Activated CD8-positive, alpha-beta memory T cell treated with anti-CD3 and anti-CD28 coated beads, Interleukin-2, amount 50 U/mL, for 1 hour (primary cell): ENCODE measurements around the gene HMBS.
"Not testable (repeated sequence)": the region's sequence is repeated elsewhere in the genome, so short reads cannot be mapped to it uniquely, and the experiment has no call there.

Source experiments
- DNase-seq: peaks from one replicate; pipeline ENCODE4 v3.0.0-alpha.2; 2020; ENCODE audit errors: extremely low read depth

Gene HMBS

DNA sequence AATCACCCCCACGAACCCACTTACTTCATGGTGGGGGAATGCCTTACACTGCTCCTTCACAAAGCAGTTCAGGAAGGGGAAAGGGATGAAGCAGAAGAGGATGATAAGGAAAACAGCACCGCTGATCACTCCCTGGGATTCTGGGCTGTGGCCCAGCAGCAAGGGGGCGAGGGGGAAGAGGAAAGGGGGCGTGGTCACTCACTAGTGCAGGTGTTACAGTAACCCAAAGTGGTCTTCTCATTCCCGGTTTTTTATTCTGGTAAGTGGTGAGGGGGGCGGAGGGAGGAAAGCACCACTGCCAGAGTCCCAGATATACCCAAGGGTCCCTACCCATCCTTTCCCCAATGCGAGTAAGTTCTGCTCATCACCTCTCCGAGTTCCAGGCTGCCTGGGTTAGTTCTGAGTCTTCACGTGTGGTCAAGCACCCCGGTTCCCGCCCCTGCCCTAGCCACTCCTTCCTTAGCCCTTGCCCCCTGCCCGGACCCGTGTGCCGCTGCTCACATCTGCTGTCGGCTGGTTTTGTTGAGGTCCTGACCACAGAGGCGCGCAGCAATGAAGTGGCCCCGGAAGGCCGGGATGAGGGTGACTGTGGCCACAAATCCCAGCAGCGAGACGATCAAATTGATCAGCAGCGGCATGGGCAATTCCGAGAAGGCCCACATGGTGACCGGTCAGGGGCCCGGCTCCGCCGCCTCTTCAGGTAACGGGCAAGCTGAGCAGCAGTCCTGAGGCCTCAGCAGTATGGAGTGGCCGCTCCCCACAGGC is 16.5 kb downstream of the HMBS start:
- no peak for DNase-seq

DNA sequence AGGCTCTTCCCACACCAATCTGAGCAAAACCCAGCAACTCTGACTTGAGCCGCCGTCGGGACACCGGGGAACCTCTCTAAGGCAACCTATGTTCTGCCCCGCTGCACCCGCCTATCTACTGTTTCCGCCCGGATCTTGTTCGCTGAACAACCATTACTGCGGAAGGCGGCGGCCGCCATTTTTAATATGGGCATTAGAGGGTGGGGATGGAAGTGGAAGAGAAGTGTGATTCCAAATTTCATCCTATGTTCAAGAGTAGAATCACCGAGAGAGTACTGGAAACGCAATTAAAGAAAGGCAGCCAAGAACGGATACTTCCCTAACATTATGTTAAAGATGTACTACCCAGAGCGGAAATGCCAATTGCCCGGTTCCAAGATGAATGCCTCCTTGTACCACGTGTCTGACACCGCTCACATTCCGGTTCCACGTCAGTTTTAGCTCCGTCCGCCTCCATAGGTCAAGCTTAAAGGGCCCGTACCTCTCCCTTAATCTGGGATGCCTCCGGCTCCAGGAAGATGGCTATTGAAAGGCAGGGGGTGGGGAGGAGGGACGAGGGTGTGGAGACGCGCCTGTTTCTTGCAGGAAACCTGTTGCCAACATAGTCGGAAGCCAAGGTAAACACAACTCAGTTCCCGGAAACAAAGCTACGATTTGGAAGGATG is 17.2 kb downstream of the HMBS start, which contains the start of gene DPAGT1:
Gene DPAGT1 (minus strand): TSS at position 95 of the 665 bp plus-strand sequence. CDS start 198 bp downstream, outside the sequence.
- peak; percentile 59 for DNase-seq

DNA sequence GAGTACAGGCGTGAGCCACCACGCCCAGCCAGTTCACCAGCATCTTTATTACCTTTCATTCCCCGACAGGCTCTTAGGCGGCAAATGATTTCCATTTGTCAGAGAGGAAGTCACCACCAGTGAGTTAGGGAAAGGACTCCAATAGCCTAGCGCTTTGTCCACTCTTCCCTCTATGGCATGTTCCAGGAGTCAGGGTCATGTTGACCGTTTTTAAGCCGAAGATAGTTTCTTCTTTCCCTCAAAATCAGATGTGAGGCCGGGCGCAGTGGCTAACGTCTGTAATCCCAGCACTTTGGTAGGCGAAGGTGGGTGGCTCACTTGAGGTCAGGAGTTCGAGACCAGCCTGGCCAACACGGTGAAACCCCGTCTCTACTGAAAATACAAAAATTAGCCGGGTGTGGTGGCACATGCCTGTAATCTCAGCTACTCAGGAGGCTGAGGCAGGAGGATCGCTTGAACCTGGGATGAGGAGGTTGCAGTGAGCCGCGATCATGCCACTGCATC is 18.5 kb downstream of the HMBS start:
- DNase-seq = not testable (repeated sequence)

DNA sequence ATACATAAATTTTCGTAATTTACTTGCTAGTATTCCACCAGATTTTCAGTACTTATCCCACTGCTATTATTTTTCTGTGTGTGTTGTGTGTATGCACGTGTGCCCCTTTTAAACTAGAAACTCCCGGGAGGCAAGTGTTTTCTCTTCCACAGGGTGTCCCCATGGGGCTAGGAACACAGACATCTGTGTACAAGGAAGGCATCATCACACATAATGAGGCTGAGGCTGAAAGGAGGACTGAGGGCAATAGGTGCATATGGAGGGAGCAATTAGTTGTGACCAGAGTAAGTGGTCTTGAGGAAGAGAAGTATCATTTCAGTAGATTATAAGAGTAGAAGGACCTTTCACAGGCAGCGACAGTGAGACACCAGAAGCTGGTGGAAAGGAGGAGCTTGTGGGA is 19.1 kb downstream of the HMBS start:
- DNase-seq = no peak

DNA sequence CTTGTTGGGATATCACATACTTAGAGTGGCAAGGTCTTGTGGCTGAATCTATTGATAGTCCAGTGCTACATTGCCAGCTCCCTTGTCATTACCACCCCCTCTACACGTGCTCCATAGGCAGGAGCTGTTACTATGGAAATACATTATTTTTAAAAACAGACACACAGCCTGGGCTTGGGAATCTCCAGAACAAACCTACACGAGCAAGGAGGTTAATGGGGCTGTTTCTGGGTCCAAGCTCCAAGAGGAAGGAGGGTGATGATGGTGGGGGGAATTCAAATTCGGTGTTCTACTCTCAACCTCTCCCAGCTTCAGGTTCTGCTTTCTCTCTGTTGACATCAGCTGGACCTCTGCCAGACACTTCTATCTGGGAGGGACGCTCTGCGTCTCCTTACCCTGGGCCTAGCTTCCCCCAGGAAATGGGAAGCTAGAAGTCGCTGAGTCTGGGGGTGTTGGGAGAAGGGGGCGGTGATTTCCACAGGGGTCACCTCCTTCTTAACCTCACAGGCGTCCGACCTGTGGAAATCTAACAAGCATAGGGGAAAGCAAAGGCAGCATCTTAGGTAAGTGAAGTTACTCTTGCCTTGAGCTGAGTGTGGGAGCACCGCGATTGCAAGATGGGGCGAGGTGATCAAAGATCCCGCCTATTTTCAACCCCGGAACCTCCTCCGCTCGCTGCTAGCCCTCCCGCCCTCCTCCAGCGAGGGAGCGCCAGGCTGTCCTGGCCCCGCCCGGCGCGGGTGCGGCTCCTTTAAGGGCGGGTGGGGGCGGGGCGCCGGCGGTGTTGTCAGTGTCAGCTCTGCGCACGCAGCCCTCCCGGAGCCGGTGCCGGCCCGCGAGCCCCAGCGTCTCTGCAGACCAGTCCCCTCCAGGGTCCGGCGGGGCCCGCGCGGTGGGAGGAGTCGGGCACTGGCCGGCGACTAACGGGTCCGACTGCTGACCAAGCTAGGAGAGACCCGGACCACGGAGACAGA is 22.2 kb downstream of the HMBS start, which contains the start of gene C2CD2L:
Gene C2CD2L (plus strand): TSS at position 781 of the 974 bp plus-strand sequence. CDS start 398 bp downstream, outside the sequence.
- peak; percentile 61 for DNase-seq

DNA sequence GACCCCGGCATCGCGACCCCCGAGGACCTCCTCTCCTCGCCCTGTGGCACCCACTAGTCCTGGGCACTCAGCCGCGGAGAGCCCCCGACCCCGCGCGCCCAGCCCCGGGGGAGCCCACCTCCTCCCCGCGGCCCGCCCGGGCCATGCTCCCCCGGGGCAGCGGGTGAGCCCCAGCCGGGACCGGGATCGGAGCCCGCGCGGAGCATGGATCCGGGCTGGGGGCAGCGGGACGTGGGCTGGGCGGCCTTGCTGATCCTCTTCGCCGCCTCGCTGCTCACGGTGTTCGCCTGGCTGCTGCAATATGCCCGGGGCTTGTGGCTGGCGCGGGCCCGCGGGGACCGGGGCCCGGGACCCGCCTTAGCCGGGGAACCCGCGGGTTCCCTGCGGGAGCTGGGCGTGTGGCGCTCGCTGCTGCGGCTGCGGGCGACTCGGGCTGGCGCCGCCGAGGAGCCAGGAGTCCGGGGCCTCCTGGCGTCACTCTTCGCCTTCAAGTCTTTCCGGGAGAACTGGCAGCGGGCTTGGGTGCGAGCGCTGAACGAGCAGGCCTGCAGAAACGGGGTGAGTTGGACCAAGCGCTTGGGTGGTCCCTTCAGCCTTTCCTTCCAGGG is 23.0 kb downstream of the HMBS start:
- DNase-seq = no peak

DNA sequence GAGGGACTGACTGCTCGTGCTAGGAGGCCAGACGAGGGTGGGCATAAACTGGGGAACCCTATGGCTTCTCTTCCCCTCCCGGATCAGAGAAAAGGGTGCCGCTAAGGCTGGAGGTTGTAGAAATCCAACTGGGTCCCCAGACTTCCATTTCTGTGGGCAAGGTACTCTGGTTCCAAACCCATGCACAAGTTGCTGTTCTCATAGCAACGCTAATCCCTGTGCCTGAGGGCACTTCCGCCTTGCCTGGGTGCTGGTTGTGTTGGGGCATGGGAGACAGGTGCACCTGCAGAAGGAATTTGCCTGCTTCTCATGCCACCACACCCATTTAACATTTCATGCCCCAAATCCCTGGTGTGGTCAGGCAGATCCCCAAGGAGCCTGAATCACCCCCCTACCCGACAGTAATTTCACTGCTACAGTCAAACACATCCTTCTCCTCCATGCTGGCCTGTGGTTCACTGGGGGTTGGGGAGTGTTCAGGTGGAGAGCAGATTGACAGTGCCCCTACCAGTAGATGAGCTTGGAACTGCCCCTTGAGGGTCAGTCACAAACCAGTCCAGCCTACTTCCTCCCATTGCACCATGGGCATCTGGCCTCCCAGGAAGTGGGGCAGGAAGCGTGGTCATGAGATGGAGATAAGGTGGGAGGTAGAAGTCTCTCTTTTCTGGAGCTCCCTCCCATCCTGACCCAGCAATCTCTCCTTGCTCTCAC is 23.6 kb downstream of the HMBS start:
- no peak for DNase-seq

DNA sequence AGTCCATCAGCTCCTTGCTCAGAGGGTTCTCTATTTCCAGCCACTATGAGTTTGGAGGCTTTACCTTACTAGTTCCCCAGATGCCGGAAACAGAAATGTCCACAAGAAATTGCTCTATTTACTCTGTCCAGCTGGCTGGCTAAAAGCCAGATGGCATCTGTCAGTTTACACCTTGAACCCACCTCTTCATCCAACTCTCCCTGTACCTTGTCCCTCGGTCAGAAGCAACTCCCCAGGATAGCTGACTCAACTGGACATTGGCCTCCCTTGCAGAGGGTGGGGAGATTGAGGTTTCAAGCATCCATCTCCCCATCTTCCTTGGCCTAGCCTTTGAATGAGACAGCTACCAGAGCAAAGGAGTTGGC is 24.2 kb downstream of the HMBS start:
- no peak for DNase-seq

DNA sequence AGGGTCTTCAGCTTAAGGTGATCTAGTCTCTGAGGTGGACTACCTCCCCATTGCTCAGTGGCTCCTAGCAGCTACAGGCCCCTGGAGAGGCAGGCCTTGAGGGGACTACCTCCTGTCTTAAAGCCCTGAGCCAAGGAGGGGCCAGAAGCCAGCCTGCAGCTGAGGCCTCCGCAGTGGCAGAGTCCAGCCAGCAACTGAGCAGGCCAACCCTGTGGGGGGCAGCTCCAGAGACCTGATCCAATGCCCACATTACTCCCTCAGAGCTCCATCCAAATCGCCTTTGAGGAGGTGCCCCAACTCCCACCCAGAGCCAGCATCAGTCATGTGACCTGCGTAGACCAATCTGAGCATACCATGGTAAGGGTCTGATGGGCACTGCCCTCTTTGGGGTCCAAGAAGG is 25.2 kb downstream of the HMBS start:
- DNase-seq = no peak

DNA sequence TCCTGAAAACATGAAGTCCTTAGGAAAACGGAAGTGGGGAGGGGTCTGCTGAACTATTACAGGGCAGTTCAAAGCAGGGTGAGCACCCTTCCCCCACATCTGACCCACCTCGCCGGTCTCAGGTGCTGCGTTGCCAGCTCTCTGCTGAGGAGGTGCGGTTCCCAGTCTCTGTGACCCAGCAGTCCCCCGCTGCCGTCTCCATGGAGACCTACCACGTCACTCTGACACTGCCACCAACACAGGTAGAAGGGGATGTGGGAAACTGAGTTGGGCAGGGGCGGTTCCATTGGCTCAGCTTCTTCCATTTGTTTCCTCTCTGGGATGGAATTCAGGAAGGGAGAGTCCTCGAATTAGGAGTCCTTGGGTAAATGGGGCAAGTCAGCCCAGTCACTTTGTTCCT is 25.8 kb downstream of the HMBS start:
- no peak for DNase-seq

DNA sequence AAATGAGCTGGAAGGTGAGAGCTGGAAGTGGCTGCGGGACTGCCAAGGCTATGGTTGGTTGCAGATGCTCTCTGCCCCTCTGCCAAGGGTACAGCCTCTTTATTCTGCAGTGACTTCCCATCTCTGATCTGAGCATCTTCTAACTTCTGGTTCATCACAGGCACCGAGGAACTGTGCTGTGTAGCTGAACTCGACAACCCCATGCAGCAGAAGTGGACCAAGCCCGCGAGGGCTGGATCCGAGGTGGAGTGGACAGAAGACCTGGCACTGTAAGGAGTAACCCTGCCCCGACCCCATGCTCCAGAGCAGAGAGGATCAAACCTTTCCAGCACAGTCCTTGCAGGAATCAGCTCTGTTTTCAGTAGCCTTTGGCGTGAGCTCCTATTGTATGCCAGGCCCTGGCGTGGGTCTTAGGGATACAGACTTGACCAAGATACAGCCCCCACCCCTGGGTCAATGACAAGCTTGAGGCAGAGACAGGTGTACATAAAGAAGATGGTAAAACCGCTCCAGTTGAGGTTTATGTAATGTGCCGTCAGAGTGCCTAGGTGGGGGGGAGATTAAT is 26.8 kb downstream of the HMBS start:
- DNase-seq = no peak

DNA sequence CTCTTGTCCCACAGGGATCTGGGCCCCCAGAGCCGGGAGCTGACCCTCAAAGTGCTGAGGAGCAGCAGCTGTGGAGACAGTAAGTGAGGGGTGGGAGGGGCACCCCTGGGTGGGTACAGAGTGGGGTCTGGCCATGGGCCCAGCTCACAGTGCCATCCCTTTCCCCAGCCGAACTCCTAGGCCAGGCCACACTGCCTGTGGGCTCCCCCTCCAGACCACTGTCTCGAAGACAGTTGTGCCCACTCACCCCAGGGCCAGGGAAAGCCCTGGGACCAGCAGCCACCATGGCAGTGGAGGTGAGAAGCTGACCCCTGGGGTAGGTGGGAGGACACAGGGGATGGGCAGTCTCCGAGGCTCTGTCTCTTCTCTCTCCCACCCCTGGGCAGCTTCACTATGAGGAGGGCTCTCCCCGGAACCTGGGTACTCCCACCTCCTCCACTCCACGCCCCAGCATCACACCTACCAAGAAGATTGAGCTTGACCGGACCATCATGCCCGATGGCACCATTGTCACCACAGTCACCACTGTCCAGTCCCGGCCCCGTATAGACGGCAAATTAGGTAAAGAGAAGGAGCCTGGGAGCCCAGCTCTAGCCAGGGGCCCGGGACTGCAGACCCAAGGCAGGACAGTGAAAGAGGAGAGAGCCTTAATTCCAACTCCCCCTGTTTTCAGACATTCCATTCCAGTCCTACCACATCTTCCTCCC is 27.8 kb downstream of the HMBS start:
- DNase-seq = no peak

DNA sequence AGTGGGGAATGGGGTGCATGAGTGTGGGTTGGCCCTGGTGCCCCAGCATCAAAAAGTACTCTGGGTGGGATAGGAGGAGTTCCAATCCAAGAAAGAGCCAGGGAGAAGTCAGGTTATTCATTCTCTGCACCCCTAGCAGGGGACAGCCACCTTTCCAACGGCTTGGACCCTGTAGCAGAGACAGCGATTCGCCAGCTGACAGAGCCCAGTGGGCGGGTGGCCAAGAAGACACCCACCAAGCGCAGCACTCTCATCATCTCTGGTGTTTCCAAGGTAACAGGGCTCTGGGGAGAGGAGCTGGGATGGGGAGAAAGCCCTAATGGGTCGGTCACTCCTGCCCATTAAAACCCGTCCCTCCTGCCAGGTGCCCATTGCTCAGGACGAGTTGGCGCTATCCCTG is 29.0 kb downstream of the HMBS start:
- DNase-seq = no peak

DNA sequence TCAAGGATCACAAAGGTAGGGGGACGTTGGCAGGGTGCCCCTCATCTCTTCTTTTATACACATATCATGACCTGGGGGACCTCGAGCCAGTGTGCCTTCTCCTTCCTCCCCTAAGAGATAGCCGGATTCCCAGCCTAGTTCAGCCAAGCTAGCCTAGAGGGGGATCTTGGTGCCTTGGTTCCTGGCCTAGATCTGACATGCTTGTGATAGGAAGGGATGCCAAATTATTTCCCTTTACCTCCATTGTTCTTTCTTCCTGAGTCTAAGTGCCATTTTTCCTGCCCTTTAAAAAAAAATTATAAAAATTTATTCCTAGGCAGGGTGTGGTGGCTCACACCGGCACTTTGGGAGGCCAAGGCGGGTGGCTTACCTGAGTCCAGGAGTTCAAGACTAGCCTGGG is 29.7 kb downstream of the HMBS start:
- no peak for DNase-seq

DNA sequence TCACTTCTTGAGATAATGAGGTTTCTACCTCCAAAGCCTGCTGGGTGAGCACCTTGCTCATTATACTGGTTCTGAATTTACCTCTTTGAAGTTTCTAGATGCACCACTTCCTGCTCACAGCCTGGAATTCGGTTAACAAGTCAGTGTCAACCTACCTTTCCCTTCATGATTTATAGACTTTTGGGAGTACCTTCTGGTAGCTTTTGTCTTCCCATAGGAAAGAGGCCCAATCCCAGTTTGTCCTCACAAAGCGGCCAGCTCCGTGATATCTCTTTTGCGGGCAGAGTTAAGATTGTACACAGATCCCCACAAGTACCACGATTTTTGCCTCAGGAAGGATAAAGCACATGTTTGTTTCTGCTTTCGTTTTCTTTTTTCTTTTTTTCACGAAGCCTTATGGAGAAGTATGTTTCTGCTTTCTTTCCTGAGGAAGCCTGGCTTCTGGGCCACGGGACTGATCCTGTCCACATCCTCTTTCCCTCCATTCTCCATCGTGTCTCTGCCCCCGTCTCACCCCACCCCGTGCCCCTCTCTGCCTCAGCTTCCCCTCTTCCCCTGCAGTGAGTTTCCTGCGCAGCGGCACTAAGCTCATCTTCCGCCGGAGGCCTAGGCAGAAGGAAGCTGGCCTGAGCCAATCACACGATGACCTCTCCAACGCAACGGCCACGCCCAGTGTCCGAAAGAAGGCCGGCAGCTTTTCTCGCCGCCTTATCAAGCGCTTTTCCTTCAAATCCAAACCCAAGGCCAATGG is 31.0 kb downstream of the HMBS start:
- DNase-seq = no peak

DNA sequence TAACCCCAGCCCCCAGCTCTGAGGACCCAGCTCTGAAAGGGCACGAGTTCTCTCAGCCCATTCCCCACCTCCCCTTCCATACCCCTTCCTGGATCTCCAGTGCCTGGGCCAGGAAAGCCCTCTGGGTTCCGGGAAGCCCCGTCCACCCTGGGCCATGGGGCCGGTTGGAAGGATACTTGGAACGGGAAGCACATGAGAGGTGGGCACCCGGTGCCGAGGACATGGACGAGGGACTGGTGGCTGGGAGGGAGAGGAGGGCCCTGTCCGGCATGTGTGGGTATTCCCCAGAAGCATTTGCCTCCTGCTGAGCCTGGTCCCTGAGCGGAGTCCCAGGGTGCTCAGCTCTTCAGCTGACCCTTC is 31.5 kb downstream of the HMBS start:
- DNase-seq = no peak

DNA sequence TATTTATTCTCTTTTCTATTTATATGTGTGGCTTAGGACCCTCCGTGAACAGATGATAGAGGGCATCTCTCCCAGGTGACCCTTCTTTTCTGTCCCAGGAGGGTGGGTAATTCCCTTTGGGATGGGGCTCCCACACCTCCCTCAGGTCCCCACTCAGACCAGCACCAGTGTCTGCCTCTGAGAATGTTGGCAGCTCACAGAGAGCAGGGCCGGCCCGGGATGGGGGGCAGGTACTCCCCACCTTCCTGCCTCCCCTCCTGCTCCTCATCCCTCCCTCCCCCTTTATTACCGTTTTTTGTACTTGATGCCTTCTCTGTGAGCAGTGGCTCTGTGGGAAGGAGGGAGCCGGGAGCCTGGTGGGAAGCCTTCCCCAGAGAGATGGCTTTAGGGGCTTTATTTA is 31.9 kb downstream of the HMBS start:
- DNase-seq = no peak

DNA sequence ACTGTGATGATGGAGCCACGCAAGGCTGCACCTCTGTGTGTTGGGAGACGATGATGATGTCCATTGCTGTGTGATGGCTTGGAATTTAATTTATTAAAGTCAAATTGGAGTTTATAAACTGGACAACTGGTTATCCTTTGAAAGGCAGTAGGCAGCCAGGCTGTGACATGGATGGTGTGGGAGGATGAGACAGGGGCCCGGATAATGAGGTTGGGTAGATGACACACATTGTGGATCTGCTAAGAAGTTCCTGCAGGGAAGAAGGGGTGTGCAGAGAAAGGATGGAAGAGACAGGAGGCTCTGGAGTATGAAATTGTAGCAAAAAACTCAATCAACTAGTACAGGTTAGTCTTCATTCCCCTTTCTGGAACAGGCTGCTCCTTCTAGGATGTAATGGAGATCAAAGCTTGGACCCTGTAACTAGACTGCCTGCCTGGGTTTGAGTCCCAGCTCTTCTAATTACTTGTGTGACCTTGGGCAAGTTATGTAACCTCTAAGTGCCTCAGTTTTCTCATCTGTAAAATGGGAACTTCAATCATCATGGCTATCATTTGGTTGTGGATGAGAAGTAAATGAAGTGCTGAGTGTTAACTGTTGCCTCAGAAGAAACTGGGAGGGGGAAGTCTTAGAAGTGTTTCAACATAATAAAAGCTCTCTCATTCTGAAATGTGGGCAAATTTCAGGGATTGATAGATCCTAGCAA is 32.5 kb downstream of the HMBS start:
- no peak for DNase-seq

DNA sequence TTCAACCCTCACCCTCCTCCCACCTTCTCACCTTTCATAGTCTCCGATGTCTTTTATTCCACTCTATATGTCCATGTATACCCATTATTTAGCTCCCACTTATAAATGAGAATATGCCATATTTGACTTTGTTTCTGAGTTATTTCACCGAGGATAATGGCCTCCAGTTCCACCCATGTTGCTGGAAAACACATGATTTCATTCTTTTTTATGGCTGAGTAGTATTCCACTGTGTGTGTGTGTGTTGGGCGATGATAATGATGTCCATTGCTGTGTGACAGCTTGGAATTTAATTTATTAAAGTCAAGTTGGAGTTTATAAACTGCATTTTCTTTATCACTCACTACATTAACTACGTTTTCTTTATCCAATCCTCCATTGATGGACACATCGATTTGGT is 33.5 kb downstream of the HMBS start:
- no peak for DNase-seq
